Cardiac muscle cell (in vitro differentiated cells and primary cell): ENCODE results near the gene SMAD2. TPM values are rescaled to one million over a fixed set of nuclear protein-coding genes. Genes with fewer than 3 reads are reported as not detected.

Experiments
- DNase-seq, 2 donors: peaks; one replicate each; pipeline versions ENCODE4 v3.0.0 to v3.0.0-alpha.2; 2010 to 2017; ENCODE audit warnings: low read depth in 1 of 2, low spot score in 1 of 2
- H3K27ac ChIP-seq: fragments of 200-600 bp; sonication (generic); 2 replicates; pipeline ENCODE4 v1.5.1; 2016
- H3K27me3 ChIP-seq: fragments of 200-600 bp; sonication (generic); 2 replicates; pipeline ENCODE4 v1.6.0; 2016; ENCODE audit warnings: control low read depth
- H3K36me3 ChIP-seq: fragments of 200-600 bp; sonication (generic); 2 replicates; pipeline ENCODE4 v1.5.1; 2016; ENCODE audit warnings: control low read depth
- H3K4me1 ChIP-seq: fragments of 200-600 bp; sonication (generic); 2 replicates; pipeline ENCODE4 v1.8.1; 2017; ENCODE audit warnings: low read depth, mild to moderate bottlenecking, mixed run types
- H3K4me3 ChIP-seq: fragments of 200-600 bp; sonication (generic); 2 replicates; pipeline ENCODE4 v1.5.1; 2016; ENCODE audit warnings: mild to moderate bottlenecking
- H3K9me3 ChIP-seq: fragments of 200-600 bp; sonication (generic); 2 replicates; pipeline ENCODE4 v1.5.1; 2017; ENCODE audit warnings: low read depth, mild to moderate bottlenecking, control low read depth
- CTCF ChIP-seq: IDR thresholded peaks from 2 replicates; pipeline ENCODE4 v1.5.1; 2012; ENCODE audit warnings: low read depth, mild to moderate bottlenecking, low read length
- polyA plus RNA-seq: library from polyadenylated mRNA; unstranded; fragments of >200 nt; fragmentation: Nextera tagmentation; extraction: Ambion mirVana; gene quantifications from 2 replicates; pipeline ENCODE4 v1.2.1, GENCODE V29; 2016
- total RNA-seq: library from RNA; depleted of rRNA; stranded (reverse); fragments of >200 nt; gene quantifications from 2 replicates; pipeline ENCODE4 v1.2.3, GENCODE V29; 2016

SMAD2 gene
- total and polyA plus RNA-seq, 2 experiments from 2014 or later: 84.6 to 85.8 TPM

DNA sequence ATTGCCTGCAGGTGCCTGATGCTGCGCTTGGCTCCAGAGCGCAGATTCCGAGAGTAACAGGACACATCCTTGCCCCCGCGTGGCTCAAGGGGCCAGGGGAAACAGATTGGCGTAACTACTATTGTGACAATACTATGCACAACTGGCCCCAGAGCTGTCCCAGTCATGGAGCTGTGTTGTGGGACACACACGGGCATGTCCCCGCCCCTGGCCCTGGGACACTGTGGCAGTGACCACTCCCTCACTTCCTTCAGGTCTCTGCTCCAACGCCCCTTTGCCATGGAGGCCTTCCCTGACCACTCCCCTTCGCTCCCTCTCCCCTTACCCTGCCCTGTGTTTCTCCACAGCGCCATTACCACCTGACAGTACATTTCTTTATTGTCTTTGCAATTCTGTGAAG, 132.1 kb downstream of the SMAD2 start:
- Histone ChIP-seq H3K27me3 (no peaks in the 10 kb centered on the region), H3K4me3 (no peak overlapping the region), H3K27ac (no peak overlapping the region), H3K4me1 (peaks cover 5% of the 10 kb centered on the region), H3K9me3 (no peaks in the 10 kb centered on the region), H3K36me3 (no peaks in the 10 kb centered on the region)
- DNase-seq: no peak
- no peak for TF ChIP-seq CTCF

DNA sequence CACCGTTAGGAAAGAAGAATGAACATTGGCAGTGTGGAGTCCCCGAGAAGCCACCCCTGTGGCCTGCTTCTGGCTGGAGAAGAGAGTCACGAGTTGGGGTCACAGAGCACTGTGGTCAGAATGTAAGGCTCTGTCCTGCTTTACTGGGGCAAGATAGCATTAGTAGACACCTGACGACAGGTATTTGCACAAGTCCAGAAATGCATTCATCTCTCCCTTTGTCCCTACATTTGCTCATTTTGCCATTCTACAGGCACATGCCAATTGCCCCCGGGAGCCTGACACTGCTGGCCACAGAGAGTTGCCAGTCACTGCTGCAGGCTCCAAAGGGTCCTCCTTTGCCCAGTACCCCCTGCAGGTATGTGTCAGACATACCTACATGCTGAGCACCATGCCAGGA, 133.3 kb downstream of the SMAD2 start:
- TF ChIP-seq CTCF: no peak
- no peak overlapping the region for H3K27ac ChIP-seq
- no peak overlapping the region for H3K4me3 ChIP-seq
- H3K36me3 ChIP-seq: no peaks in the 10 kb centered on the region
- H3K9me3 ChIP-seq: no peaks in the 10 kb centered on the region
- DNase-seq: no peak
- H3K4me1 ChIP-seq: peaks cover 5% of the 10 kb centered on the region
- no peaks in the 10 kb centered on the region for H3K27me3 ChIP-seq

DNA sequence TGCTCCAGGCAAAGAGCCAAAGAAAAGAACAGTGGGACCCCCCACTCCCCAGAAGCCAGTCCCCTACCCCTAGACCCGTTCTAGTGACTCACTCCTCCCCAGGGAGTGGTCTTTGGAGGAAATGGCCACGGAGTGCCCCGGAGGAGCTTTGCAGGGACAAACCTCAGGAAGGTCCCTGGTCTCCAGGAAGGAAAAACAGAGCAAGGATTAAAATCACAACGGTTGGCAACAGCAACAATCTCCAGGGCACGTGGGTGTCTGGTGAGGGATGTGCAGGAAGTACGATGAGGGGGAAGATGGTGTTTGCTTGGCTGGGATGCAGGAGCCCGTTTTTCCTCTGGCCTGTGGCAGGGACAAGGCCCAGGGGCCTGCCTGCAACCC, 135.0 kb downstream of the SMAD2 start:
- no peak overlapping the region for H3K27ac ChIP-seq
- no peak overlapping the region for H3K4me3 ChIP-seq
- H3K27me3 ChIP-seq: no peaks in the 10 kb centered on the region
- DNase-seq: peak in 1 of 2 donors; percentile 61
- peaks cover 5% of the 10 kb centered on the region for H3K4me1 ChIP-seq
- H3K9me3 ChIP-seq: no peaks in the 10 kb centered on the region
- TF ChIP-seq CTCF: no peak
- H3K36me3 ChIP-seq: no peaks in the 10 kb centered on the region

DNA sequence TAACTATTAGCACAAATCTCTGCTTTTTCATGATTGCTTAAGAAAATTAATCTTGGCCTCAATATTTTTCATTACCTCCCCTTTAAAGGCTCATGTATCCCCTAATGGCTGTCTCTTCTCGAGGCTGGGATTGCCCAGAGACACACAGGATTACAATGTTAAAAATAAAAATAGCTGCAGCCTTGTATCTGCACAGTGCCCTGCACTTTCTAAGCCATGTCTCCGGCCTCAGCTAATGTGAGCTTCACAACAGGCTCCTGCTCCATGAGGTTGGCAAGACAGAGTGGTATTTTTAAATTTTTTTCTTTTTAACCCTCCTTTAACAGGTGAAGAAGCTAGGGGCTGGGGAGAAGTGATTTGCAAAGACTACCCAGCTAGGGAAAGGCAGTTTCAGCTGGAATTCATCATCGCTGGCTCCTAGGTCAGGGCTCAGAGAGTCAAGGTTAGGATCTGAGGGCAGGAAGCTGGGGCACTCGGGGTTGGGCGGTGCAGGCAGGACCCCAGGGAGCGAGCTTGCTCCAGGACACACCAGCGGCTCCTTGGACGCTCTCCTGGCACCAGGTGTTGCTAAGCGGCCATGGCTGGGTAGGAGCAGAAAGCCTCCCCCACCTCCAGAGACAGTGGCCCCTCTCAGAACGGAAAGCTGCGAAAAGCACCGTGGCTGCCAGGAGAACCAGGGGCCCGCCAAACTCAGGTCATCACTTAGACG, 135.6 kb downstream of the SMAD2 start:
- H3K27ac ChIP-seq: no peak overlapping the region
- no peak for DNase-seq
- H3K9me3 ChIP-seq: no peaks in the 10 kb centered on the region

GRCh38 chr18:47793609-47794008, 136.8 kb downstream of the SMAD2 start:
- Histone ChIP-seq H3K27ac (no peak overlapping the region), H3K27me3 (no peaks in the 10 kb centered on the region), H3K9me3 (no peaks in the 10 kb centered on the region), H3K36me3 (no peaks in the 10 kb centered on the region), H3K4me3 (no peak overlapping the region), H3K4me1 (peaks cover 5% of the 10 kb centered on the region)
- TF ChIP-seq CTCF: no peak
- DNase-seq: no peak

More for the DNA sequence above, 135.6 kb downstream of the SMAD2 start:
- H3K27me3 ChIP-seq: no peaks in the 10 kb centered on the region
- TF ChIP-seq CTCF: no peak
- H3K4me1 ChIP-seq: peaks cover 5% of the 10 kb centered on the region
- no peak overlapping the region for H3K4me3 ChIP-seq
- no peaks in the 10 kb centered on the region for H3K36me3 ChIP-seq
